GM21367 (cell line): ENCODE results near the gene RRP7A.
"Not testable (repeated sequence)": the region's sequence is repeated elsewhere in the genome, so short reads cannot be mapped to it uniquely, and the experiment has no call there.

Source experiments
- ATAC-seq: cut with Tn5 transposase; IDR thresholded peaks from one replicate; pipeline ENCODE4 v1.9.1; 2021; ENCODE audit not compliant: unreplicated experiment

The RRP7A gene

DNA sequence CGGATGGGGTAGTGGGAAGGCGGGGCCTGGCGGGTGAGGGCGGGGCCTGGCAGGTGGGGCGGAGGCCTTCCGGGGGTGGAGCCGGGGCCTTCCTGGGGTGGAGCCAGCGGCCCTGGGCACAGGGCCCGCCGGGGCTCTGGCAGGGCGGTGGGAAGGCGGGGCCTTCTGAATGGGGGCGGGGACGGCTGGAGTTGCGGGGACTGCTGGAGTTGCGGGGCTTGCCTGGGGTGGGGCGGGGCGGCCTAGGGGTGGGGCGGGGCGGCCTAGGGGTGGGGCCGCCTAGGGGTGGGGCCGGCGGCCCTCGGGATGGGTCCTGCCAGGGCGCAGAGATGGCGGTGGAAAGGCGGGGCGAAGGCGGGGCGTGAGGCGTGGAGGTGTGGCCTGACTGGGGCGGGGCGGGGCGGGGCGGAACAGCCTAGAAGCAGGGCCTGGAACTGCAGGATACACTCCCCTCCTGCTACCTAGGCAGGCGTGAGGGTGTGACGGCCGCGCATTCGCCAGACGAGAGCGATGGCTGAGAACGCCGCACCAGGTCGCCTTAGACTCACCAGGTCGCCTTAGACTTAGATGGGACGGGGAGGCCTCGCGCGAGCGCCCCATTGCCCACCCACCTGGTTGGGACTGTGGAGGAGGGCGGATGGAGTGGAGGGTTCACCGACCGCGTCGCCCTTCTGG lies 19.3 kb downstream of the RRP7A start:
- peak; percentile 65 for ATAC-seq

DNA sequence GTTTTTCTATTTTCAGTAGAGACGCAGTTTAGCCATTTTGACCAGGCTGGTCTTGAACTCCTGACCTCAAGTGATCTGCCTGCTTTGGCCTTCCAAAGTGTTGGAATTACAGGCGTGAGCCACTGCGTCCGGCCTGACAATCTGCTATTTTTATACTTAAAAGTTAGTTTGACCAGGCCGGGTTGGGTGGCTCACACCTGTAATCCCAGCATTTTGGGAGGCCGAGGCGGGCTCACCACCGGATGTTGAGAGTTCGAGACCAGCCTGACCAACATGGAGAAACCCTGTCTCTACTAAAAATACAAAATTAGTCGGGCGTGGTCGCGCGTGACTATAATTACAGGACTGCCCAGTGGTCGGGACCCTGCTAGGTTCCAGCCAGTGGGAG lies 19.8 kb downstream of the RRP7A start:
- not testable (repeated sequence) for ATAC-seq

DNA sequence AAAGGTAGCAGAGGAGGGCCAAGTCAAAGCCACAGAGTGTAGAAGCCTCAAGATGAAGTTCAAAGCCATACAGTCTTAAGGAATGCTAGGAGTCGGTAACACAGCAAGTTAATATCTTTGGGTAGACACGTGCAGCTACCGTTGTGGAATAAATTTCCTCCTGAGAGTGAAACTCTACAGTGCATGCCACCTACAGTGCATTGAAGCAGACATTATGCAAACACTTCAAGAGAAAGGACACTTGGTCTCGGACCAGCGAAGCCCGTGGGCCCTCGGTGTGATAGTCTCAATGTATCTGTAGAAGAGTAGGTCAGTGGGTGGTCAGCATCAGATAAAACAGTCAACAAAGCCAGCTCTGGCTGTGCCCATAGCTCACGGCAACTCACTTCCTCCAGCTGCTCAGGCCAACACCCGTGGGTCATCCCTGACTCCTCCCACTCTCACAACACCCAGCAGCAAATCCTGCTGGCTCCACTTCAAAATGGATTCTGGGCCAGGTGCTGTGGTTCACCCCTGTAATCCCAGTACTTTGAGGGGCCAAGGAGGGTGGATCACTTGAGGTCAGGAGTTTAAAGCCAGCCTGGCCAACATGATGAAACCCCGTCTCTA lies 24.0 kb downstream of the RRP7A start:
- not testable (repeated sequence) for ATAC-seq

DNA sequence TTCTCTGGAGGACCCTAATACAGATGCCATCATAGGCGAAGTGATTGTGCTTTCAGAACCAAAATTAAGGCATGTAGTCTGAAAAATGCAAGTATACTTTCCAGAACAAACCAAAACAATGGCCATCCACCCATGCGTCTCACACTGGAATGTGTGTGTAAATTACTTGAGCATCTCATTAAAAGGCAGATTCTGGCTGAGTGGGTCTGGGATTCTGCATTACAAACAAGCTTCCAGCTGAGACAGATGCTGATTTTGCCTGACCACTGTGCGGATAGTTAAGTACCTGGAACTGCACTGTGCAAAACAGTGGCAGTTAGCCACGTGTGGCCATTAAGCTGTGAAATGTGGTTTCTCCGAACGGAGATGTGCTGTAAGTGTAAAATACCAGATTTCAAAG lies 26.2 kb downstream of the RRP7A start:
- ATAC-seq, result no peak

DNA sequence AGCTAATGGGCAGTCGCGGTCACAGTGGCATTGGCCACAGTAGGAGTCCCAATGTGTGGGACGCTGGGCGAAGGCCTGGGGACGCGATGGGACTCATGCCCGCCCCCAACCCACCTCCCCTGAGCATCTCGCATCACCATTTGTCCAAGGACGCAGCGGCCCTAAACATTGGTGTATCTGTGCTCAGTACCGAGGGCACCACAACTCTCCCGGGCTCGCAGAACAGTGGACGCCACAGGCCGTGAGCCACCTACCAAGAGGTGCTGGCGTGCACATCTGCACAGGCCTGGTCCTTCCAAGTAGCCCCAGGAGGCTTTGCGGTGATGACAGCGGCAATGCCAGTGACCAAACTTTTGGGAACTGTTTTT lies 27.3 kb downstream of the RRP7A start:
- no peak for ATAC-seq

DNA sequence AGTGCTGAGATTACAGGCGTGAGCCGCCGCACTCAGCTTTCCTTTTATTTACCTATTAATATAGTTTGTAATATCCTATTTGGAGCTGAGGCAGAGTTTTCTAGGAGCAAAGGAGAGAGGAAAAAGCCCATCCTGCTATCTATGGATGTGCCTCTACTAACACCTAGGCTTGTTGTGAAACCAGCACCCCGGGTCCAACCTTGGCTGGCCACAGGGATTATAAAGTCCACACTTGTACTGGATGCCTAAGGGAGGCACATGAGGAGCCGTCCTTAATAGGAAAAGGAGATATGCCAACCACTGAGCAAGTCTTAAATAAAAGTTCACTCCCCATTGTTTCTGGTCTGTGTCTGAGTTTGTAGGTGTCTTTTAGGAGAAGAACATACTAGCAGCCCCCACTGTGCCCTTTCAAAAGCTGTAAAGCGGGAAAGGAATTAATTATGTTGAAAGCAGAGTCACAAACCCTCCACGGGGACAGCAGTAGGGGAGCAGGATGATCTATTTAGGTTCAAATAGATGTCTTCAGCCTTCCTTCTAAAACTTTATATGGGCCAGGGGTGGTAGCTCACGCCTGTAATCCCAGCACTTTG lies 29.3 kb downstream of the RRP7A start:
- ATAC-seq, result no peak

DNA sequence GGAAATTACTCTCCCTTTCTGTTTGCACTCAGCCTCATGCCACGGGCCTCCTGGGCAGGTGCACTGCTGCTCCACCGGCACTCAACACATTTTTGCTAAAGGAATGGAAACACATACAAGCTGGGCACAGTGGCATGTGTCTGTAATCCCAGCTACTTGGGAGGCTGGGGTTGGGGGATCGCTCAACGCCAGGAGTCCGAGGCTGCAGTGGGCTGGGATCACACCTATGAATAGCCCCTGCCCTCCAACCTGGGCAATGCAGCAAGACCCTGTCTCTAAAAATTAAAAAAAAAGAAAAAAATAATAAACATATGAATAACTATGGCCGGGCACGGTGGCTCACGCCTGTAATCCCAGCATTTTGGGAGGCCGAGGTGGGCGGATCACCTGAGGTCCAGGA lies 30.6 kb downstream of the RRP7A start:
- ATAC-seq, result no peak

DNA sequence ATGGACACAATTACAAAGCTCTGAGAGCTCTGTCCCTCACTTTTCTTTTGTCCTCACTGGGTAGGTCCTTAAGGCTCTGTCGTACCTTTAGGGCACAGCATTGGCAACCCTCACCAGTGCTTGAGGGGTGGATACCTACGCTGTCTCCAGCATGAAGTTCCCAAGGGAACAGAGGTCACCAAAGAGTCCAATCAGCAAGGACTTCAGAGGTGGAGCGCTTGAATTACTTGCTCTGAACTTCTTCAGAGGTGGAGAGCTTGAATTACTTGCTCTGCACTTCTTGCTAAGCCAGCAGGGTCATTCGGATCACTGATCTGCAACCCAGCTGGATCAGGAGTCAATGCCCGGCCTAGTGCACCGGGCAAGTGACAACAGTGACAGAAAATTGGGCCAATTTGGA lies 35.1 kb downstream of the RRP7A start:
- no peak for ATAC-seq

DNA sequence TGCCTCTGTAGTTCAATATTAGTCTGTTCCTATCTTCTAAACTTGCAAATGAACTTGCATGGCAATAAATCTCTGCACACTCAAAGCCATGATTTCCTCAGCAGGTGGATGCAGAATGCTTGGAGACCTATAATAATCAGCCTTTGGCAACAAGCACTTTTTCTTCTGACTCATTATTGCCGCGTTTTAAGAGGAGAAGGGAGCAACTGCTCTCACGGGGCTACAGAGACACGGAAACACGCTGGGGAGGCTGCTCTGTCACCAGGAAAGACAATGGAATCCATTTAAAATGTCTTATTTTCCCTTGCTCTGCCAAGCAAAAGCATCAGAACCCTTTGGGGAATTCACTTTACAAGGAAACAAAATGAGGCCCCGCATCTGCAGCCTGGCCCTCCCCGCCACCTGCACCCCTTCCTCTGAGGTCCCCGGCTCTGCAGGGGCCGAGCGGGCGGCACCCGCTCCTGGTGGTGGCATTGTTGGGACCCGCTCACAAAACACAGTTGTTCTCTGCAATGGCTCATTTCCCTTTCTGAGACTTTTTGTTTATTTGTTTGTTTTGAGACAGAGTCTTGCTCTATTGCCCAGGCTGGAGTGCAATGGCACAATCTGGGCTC lies 35.9 kb downstream of the RRP7A start:
- ATAC-seq, result not testable (repeated sequence)

DNA sequence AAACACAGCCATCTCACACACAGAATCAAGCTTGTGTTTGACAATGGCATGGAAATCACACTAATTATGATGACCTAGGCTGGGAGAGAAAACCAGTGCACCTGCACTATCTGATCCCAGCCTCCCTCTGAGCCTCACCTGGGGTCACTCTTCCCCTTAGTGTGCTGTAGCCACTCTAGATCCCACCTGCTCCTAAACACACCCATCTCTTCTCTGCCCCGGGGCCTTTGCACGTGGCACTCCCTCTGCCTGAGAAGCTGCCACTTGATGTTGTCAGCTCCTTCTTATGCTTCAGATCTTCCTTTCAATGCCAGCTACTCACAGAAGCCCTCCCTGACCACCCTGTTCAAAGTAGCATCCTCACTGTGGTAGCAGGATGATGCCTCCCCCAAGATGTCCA lies 44.5 kb downstream of the RRP7A start:
- ATAC-seq, result no peak

DNA sequence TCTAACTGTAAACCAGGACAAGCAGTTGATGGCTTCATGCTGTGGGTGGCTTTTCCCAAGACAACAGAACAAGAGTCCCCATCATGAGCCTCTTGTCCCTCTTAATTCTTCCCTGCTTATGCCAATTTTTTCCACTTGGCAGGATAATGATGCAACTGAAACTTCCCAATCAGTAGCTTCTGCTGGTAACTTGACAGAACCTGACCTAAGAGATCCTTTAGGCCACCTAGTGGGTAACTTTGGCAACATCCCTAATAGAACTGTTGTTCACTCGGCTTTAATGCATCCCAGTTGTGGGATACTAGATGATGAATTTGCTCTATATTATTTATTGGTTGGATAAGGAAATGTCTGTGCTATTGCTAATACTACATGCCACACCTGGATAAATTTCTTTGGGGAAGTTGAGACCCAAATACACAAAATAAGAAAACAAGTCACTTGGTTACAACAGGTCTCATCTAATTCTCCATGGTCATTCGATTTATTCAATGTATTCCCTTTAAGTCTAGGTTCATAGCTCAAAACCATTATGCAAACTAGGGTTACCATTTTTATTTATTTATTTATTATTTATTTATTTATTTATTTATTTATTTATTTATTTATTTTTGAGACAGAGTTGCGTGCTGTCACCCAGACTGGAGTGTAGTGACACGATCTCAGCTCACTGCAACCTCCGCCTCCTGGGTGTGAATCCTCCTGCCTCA lies 46.0 kb downstream of the RRP7A start:
- no peak for ATAC-seq

DNA sequence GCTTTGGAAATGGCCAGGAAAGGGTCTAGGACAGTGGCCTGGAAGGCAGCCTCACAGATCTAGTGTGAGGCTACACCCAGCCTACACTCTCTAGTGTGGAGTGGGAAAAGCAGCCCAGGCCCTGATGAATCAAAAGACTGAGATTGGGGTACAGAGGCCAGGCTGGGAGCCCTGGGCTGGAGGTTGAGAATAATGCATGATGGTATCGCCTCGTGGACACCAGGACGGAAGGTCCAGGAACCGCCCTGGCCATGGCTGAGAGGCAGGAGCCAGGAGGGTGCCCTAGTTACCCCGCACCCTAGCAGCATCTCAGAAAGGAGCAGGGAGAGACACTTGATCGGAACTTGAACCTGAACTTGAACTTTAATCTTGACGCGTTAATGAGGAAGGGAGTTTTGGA lies 46.9 kb downstream of the RRP7A start:
- no peak for ATAC-seq

DNA sequence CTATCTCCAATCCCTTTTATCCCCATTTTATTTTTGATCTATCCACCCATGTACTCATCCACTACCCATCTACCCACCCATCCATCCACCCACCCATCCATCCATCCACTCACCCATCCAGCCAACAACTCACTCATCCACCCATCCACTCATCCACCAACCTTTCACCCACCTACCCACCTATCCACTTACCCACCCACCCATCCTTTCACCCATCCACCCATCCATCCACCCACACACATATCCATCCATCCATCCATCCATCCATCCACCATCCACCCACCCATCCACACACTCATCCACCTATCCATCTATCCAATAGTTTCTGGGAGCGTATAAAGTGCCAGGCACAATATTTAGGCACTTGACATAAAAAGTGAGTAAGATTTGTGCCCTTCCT lies 48.2 kb downstream of the RRP7A start:
- no peak for ATAC-seq

DNA sequence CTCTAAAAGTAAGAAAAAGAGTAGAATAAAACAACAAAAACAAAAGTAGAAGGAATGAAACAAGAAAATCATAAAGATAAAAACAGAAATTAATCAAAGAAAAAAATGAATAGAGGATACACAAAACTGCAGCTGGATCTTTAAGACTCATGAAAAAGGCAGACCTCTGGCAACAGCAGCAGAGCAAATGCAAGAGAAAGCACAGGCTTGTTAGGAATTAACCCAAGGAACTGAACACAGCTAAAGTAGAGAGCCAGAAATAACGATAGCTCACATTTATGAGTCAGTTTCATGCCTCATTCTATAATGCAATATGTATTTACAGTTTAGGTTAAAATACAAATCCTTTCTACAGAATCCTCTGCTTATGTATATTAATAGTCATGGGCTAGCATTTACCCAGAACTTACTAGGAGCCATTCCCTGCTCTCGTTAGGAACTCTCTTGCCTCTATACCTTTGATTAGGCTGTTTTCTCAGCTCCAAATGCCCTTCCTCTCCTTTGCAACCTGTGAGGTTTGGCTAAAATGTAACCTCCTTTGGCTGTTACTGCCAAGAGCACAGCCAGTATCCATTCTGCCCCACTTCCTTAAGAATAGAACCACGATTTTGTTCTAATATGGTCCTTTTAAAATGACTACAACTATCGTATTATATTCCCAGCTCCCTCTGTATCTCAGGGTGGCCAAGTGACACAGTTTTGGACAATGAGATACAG lies 49.1 kb downstream of the RRP7A start:
- no peak for ATAC-seq

DNA sequence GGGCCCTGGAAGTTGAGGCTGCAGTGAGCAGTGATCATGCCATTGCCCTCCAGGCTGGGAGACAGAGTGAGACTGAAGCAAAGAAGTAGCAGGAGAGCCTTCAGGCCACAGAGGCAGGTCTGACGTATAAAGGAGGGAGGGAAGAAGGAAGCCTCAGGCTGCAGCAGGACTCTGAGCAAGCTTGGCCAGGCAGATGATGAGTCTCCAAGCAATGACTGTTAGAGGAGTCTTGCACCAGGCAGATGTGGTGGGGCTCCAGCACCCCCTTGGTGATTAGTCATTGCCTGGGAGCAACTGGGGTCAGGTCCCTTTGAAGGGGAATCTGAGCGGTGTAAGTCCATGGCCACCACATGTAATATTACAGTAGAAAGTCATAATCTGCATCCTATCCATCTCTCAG lies 50.8 kb downstream of the RRP7A start:
- ATAC-seq, result no peak

DNA sequence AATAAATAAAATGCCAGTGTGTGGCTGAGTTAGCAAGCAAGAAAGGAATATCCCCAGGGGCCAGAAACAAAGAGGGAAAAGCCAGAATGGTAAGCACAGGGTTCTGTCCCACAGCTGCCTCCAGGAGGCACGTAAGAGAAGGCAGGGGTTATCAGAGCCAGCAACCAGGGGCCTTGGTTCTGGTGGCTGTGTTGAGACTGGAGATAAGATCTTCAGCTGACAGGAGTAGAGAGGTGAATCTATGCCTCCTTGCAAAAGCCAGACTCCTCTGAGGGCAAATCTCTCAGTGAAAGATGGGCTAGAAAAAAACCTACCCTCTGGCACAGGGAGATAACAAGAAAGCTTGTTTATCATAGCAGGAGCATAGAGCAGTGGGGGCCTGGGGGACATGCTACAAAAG lies 57.6 kb downstream of the RRP7A start:
- no peak for ATAC-seq

DNA sequence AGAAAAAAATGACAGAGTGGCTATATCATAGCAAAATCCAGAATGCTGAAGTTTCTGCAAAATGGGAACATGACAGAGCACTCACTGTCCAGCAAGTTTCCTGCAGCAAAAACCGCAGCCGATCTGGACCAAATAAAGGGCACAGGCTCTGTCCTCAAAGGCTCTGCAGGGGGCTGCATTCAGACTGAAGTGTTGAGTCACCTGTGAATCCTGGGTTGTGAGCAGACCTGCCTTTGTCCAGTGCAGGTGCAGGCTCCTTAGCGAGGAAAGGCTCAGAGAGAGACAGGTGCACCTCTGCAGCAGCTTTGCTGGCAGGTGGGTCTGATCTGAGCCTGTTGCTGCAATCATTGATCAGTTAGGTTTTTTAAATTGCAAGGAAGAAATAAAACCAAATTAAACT lies 58.1 kb downstream of the RRP7A start:
- ATAC-seq, result no peak
